NCI-H128 (cell line): ENCODE data around the gene PPP2R5D.

Experiments used
- DNase-seq: peaks from one replicate; lab custom pipeline; 2025; ENCODE audit not compliant: unreplicated experiment; lab: John Stamatoyannopoulos, UW

Gene PPP2R5D

DNA sequence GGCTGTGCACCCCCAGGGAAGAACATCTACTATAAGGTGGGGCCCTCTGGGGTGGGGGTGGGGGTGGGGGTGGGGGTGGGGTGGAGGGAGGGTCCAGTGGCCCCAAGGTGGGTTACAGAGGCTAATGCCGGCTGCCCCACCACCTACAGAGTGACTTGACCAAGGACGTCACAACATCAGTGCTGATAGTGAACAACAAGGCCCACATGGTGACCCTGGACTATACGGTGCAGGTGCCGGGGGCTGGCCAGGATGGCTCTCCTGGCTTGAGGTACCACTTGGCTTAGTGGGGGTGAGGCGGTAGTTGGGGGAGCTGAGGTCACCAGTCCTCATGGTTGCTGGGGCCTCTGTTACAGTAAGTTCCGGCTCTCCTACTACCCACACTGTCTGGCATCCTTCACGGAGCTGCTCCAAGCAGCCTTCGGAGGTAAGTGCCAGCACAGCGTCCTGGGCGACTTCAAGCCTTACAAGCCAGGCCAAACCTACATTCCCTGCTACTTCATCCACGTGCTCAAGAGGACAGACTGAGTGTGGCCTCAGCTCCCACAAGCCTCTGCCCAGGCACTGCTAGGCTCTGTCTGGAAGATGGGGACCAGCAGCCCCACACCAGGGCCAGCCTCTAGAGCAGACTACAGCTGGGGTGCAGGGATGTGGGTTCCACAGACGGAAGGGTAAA is 21.1 kb upstream of the PPP2R5D start:
- DNase-seq, result no peak

DNA sequence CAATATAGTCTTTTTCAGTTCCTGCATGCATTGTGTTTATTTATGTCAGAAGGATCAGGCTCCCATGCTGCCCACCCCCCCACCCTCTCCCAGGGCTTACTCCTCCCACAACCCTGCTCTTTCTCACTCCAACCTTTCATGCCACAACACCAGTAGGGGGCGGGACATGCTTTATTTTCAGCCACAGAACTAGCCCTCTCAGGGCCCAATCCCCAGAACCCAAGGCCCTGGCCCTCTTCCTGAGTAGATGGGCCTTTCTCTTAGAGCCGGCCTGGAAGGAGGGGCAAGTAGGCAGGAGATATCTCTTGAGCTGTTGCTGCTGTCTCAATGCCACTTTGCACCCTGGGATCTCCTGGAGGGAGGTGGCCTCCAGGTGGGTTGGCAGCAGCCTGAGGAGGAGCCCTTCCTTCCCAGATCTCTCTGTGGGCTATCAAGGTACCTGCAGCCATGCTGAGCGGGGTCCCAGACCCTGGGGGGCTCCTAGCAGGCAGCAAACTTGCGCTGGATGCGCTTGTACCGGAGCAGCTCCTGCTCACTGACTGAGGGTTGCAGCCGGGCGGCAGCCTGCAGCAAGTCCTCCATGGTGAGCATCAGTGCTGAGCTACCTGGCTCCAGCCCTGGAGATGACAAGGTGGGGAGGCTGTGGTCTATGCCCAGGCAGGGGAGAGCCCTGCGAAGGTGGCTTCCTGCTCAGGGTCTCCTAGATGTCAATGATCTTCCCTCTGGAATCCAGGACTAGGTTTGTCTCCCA is 20.3 kb upstream of the PPP2R5D start:
- DNase-seq, result no peak

DNA sequence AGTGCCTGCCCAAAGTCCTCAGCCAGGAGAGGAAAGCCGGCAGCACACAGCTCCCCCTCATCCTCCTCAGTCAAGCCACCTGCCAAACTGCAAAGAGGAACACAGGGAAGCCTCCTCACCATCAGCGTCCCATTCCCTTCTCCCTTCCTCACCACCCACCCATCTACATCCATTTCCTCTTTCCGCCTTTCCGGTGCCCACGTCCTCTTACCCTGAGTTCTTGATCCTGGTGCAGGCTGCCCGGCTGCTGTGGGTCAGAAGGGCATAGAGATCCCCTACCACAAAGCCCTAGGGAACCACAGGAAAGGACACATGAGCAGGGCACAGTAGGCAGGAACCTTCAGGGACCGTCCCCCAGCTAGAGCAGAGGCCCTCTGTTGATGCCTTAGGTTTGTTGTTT is 17.8 kb upstream of the PPP2R5D start:
- no peak for DNase-seq

DNA sequence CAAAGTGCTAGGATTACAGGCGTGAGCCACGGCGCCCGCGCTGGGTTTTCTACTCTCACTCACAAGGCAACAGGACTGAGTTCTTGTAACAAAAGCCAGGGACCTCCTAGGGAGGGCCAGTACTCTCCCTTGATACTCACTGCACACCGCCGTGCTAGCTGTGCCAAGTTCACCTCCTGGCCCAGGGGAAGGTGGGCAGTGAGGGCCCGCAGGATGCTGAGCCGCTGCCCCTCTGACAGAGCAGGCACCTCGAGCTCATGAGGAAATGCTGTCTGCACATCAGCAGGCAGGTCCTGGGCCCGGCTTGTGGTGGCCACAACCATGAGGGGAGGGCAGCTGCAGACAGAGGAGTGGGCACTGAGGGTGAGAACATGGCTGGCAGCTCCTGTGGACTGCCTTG is 17.1 kb upstream of the PPP2R5D start:
- no peak for DNase-seq

DNA sequence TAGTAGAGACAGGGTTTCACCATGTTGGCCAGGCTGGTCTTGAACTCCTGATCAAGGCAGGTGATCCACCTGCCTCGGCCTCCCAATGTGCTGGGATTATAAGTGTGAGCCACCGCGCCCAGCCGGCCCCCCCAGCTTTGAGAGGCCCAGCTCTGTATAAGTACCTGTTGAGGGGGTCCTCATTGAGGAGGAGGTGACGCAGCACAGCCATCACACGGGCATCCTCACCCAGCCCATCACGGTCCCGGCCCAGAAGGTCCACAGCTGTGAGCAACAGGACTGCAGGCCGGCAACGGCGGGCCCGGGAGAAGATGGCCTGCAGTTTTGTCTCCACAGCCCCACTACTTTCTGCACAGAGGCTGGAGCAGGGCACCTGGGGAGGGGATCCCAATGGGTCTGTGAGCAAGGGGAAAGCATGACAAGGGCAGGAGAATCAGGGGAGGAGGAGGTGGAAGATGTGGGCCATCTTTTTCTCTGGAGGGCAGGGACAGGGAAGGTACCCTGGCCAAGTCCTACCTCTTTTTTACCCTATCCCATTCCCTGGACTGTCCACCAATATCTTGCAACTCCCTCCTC is 16.2 kb upstream of the PPP2R5D start:
- no peak for DNase-seq

DNA sequence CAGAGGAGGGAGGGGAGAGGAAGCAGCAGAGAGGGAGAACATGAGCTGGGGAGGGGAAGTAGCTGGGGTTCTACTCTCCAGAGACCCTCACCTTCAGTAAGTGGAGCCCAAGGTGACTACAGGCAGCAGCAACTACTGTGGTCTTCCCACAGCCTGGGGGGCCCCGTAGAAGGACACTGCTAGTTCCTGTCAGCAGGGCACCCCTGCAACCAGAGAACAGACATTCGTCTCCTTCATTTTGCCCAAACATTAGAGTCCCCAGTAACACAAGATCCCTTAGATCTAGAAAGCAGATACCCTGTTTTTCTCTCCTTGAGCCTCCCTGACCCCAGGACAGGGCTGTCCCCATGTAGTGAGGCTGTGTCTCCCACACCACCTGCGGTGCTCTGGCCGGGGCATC is 15.6 kb upstream of the PPP2R5D start:
- DNase-seq, result no peak

DNA sequence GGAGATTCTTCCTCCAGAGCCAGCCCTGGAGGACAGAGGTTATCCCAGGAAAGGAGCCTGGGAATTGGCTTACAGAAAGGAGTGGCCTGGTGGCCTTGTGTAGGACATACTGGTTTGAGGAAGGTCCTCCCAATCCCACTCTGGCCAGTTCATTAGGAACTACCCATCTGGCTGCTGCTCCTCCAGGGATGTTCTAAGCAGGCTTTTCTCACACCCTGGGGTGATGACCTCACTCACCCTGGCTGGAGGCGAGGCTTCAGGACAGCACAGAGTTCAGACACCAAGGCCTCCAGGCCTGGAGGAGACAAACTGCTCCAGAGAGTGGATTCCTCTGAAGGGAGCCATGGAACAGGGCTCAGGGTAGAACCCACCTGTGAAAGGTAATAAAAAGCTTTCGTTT is 14.9 kb upstream of the PPP2R5D start:
- DNase-seq, result no peak

DNA sequence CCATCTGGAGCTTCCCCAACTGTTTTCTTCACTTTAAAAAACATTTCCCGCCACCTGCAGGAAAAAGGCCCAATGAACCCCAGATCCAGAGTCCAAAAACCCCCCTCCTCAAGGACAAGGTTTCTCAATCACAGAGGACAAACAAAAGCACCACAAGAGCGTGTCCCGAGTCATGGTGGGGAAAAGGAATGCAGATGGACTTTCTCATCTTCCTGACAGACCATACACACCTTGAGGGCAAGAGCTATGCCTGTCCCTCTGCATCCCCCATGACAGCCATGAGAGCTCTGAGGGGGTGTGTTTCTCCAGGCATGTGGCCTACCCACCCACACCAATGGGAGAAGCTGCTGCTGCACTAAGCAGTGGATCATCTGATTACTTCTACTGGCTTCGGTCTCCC is 14.4 kb upstream of the PPP2R5D start:
- no peak for DNase-seq

DNA sequence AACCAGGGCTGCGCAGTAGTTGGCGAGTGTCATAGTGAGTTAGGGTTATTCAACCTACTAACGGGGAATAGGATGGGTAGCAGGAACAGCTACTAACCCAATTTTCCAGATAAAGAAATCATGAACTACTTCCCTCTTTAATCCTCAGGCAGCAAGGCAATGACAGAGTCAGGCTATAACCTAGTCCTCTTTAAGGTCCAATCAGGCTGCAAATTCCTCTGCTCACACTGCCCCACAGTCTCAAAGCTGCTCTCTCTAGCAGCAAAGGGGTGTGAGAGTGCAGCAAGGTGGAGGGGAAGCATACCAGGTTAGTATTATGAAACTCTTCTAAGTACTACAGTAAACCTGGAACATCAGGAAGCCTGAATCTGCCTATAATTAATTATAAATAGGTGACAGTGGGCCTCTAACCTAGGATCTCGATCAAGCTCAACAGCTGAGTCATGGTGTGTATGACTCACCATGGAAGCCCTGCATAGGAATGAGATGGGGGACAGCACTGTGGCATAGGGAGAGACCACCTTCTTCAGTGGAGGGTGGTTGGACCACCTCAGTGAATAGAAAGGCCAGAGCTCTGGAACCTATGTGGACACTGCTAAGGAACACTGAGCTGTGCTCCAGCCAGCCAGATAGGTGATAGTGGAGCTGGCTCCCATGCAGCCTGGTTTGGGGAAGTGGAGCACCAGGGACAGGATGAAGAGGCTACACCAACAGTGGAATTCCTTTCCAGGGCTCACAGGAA is 13.3 kb upstream of the PPP2R5D start:
- DNase-seq, result no peak

DNA sequence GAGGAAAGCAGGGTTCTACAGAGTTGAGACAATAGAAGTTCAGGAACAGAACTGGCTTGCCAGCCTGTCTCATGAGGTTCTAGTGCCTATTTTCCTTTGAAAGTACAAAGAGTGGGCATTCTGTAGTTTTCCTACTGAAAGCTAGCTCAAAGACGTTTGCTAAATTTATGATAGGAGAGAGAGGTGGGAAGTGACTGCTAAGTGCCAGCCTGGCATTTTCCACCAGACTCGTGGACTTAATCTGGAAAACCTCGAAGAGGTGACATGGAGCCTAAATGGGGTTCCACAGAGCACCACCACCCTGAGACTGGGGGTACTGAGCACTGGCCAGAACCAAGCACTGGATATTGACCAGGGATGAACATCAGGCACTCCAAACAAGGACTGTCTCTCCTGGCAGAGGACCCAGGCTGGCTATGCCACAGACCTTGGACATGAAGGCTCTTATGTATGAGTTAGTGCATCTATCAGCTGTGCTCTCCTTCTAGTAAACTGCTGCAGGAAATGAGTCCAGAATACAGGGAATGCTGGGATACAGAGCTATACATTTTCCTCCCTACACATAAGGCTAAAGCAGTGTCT is 12.5 kb upstream of the PPP2R5D start:
- no peak for DNase-seq

DNA sequence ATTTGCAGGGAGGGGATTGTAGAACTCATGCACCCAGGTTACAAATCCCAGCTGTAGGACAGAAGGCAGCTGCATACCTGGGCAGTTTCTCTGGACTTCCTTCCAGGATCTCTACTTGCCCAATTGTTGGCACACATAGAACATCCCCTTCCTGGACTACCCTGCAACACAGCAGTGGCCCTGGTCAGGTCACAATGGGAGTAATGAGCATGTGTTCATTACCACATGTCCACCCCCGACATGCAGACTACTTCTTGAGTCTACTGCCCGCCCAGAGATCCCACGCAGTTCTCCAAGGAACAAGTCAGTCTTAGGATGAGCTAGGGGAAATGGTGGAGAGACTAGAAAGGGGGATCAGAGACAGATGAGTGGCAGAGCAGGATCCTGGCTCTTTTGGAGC is 10.4 kb upstream of the PPP2R5D start:
- DNase-seq, result no peak

DNA sequence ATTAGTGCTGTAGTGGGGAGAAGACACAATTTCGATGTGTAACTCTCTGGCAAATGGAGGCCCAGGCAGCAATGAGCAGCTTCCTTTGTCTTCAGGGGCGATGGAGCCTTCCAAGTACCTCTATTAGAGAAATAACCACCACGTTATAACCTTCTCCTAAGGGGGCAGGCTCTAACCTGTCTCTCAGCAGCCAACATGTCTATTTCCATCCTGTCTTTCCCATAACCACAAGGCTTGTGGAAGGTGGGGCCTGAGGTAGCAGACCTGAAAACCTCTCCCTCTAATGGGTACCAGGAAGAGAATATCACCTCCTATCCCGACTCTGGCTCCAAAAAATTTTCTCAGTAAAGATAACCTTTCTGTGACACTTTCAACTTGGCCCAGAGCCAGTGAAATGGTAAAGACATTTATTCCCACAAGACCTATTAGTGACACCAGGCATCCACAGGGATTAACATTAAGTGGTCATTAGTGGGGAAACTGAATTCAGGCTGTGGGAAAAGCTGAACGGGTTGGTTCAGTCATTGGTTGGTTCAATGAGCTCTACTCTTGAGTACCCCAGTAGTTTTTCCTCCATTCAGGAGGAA is 9.4 kb upstream of the PPP2R5D start:
- DNase-seq, result no peak

DNA sequence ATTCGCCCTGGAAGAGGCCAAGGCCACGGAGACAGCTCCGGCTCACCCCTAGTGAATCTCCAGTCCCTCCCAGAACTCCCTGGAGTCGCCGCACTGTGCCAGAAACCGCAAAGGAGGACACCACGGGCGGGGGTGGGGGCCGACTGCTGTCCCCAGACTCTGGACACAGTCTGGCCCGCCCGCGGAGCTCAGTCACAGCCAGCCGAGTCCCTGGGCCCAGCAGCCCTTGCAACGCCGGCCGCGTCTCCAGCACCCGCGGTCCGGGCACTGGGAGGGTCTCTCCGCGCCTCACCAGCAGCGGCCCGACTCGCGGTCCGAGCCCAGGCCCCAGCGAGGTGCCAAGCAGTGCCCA is 5.9 kb upstream of the PPP2R5D start:
- DNase-seq, result no peak

DNA sequence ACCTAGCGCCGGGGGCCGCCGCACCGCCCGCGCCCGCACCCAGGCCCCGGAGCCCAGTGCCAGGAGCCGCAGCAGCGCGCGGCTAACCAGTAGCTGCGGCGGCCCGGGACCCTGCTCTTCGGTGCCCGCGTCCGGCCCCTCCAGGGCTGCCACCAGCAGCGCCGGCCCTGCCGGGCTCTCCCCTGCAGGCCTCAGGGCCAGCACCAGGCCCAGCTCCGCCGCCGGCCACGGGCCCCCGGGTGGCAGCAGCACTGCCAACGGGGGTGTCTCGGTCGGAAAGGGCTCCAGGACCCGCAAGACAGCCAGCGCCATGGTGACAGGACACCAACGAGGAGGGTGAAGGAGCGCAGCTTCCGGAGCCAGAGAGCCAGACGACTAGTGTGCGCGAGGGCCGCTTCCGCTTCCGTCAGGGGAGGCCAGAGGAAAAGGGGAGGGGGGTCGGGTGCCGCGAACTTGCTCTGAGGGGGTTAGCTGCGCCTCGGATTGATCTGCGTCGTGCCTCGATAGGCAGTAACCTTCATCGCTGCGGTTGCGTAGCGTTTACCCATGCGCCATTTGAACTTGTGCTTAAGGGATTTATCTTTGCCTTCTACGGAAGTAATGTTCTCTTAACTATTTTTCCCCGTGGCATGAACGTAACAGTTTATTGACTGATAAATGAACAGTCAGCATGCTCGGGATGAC is 5.4 kb upstream of the PPP2R5D start, which contains the start of gene PEX6:
TSS of gene PEX6 (minus strand) at position 343 of the 684 bp plus-strand sequence. CDS start at position 312, 31 bp downstream.
- peak; percentile 61 for DNase-seq

DNA sequence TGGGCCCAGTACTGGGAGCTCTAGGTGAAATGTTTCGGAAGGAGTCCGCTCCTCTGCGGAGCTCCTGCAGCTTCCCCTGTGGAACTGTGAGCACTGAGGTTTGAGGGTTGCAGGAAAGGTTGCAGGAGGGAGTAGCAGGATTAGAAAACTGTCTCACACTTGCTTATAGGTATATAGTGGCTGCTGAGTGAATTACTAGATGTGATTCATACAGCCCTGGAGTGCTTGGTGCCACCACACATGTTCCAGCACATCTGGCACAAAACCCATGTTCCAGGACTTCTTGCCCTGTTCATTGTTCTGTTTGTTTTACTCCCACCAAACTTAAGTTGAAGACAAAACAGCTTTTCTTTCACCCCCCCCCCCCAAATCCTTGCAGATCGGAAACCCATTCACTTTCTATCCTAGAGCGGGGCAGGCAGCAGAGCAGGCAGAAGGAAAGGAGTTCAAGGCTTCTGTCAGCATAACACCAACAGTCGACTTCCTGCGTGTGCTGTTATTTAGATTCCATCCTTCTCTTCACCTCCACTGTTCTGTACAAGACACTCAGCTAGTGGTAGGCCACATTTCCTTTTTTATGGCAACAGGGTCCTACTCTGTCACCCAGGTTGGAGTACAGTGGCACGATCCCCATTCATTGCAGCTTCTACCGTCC is 4.7 kb upstream of the PPP2R5D start:
- DNase-seq, result no peak

DNA sequence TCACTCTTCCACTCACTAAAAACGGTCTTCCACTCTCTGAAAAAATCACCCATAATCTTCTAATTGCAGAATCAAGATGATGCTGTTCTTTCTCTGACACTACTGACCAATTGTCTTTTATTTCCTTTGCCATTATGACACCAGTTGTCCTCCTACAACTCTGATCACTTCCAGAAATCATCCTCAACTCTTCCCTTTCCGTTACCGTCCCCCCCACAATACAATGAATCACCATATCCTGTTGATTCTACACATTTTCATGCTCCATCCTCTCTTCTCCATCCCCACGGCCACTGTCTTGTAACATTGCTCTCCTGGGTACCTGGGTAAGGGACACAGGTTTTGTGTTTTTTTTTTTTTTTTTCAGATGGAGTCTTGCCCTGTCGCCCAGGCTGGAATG is 2.5 kb upstream of the PPP2R5D start:
- DNase-seq, result no peak

DNA sequence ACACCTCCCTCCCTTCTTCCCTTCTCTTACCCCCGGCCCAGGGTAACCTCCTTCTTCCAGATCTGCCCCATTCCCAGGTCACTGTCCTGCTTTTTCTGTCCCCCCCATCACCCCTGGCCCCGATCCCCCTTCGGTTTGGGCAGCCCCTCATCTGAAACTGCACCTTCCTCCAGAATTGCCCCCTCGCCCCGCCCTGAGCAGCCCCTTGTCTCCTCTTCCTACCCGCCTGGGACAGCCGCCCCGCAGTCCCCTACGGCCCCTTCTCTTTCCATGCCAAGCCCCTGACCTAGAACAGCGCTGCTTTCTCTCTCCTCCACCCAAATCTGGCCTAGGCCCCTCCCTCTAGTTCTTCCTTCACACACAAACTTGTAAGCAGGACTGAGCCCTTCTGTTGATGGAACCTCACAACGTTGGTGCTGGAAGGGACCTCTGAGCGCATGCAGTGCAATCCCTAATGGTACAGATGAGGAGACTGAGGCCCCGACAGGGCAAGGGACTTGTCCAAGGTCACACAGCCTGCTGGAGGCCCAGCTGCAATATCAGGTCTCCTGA is 630 bp downstream of the PPP2R5D start:
- DNase-seq, result no peak

DNA sequence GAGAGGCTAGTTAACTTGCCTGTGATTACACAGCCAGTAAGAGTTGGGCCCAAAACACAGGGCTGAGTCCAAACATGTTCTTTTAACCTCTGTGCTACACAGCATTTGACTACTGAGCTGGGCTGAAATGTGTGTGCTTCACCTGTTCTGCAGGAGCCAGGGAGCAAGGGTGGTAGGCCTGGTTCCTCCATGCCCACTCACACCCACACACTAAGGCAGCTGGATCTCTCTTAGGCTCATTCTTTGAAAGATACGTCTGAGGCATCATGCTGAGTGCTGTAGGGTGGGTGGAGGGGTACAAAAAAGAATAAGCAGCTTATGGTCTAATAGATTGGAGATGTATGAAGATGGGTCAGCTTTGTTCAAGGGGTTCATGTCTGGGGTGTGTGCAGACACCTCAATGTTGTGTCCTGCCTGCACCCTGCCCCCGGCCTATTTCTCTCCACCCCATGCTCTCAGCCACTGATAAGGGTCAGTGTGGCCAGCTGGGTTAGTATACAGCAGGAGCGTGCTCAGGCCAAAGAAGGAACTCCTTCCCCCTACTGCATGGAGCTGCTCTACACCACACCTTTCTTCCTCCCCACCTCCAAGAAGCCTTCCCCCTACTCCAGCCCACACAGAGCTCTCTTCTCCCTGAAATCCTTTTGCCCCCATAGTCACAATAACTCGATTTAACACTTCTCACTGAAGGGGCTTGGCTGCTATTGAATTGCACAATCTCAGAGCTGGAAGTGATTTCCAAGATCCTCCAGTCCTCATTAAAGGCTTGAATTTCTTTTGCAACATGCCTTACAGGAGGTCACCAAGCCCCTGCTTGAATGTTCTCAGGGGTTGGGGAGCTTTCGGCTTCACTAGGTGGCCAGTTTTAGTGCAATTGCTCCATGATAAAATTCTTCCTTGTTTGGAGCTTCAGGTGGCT is 3.4 kb downstream of the PPP2R5D start:
- no peak for DNase-seq
